GM23248 (cell line): Measurements from ENCODE around the gene SH3BP5L.

Experiments used
- EZH2 ChIP-seq: fragments of 200-600 bp; sonication (generic); IDR thresholded peaks from 2 replicates; pipeline ENCODE4 v1.6.1; 2018; ENCODE audit warnings: antibody characterized with exemption, mild to moderate bottlenecking; ENCODE audit not compliant: insufficient read depth, poor library complexity, severe bottlenecking
- EZH2phosphoT487 ChIP-seq: fragments of 200-600 bp; sonication (generic); IDR thresholded peaks from 2 replicates; pipeline ENCODE4 v1.6.1; 2018; ENCODE audit warnings: antibody characterized with exemption, moderate library complexity, mild to moderate bottlenecking, low read depth; ENCODE audit not compliant: insufficient read depth

- TF ChIP-seq EZH2 = no peak
- TF ChIP-seq EZH2phosphoT487 = no peak
Observed at GRCh38 chr1:248817065-248817464, 8.7 kb downstream of the SH3BP5L start.
